ENCODE data around the gene TNFAIP6. TPM values are rescaled to one million over a fixed set of nuclear protein-coding genes. Genes with fewer than 3 reads are reported as not detected.
A peak's percentile ranks its signal among the peaks of the same experiment; 100 is the strongest.

TNFAIP6 gene
- total RNA-seq, 3 donors from 2014 or later: 2.6 to 12.5 (median 5.3) TPM

DNA sequence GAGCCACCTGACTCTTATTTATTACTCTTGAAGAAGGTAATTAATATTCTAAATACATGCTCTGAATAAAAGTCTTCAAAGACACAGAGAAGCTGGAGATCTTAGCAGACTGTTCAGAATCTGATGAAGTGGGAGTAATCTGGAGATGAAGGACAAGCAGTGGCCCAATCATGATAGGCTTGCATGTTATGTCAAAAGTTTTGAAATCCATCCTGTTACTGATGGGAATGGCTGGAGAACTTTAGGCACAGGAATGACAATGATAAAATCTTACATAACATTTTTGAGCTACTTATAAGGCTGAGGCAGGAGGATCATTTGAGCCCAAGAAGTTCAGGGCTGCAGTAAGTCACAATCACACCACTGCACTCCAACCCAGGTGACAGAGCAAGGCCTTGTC is 49.9 kb downstream of the TNFAIP6 start:
- intact Hi-C loops (cut with DNase I; ENCODE audit: low total_unique reads): no loop called here
- H3K4me3 ChIP-seq: no peak overlapping the region
- H3K27me3 ChIP-seq: no peaks in the 10 kb centered on the region
- H3K36me3 ChIP-seq: no peaks in the 10 kb centered on the region
- H3K9me3 ChIP-seq: no peaks in the 10 kb centered on the region
- no peak for TF ChIP-seq POLR2A (IDR thresholded peaks at IDR 0.05)
- no peak for TF ChIP-seq CTCF (IDR thresholded peaks at IDR 0.05)
- TF ChIP-seq POLR2AphosphoS5 (IDR thresholded peaks at IDR 0.05): no peak
- peaks cover 0 to 8% of the 10 kb centered on the region in 2 donors for H3K4me1 ChIP-seq
- no peak overlapping the region for H3K27ac ChIP-seq
- DNase-seq (ENCODE audit: low spot score in 2 of 2): no peak

DNA sequence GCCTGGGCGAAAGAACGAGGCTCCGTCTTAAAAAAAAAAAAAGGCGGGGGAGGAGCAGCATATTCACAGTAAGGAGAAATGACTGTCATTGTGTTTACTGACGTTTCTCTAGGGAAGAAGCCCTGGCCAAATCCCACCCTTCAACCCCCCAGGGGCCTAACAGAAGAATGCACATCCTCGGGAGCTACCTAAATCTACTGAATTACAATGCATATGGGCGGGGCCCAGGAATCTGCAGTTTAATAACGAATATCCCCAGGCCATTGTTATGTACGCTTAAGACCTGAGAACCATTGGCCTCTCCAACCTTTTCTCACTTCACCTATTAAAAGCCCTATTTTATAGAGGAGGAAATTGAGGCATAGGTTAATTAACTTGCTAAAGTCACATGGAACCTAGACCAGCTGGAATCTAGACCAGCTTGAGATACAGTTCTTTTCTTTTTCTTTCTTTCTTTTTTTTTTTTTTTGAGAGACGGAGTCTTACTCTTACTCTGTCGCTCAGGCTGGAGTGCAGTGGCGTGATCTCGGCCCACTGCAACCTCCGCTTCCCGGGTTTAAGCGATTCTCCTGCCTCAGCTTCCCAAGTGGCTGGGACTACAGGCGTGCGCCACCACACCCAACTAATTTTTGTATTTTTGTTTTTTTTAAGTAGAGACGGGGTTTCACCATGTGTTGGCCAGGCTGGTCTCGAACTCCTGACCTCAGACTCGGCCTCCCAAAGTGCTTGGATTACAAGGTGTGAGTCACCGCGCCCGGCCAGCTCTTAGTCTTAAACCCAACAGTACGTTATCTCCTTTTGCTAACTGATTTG is 51.6 kb downstream of the TNFAIP6 start:
- Histone ChIP-seq H3K27me3 (no peaks in the 10 kb centered on the region), H3K4me3 (peak overlapping the region; percentile 86 to 96 (median 94)), H3K27ac (peak overlapping the region; percentile 96 to 98), H3K4me1 (peaks cover 0 to 8% of the 10 kb centered on the region in 2 donors), H3K9me3 (no peaks in the 10 kb centered on the region), H3K36me3 (no peaks in the 10 kb centered on the region)
- DNase-seq (ENCODE audit: low spot score in 2 of 2): no peak
- TF ChIP-seq POLR2A (IDR thresholded peaks at IDR 0.05): no peak
- no peak for TF ChIP-seq CTCF (IDR thresholded peaks at IDR 0.05)
- no peak for TF ChIP-seq POLR2AphosphoS5 (IDR thresholded peaks at IDR 0.05)
- intact Hi-C loops (cut with DNase I; ENCODE audit: low total_unique reads): no loop called here

DNA sequence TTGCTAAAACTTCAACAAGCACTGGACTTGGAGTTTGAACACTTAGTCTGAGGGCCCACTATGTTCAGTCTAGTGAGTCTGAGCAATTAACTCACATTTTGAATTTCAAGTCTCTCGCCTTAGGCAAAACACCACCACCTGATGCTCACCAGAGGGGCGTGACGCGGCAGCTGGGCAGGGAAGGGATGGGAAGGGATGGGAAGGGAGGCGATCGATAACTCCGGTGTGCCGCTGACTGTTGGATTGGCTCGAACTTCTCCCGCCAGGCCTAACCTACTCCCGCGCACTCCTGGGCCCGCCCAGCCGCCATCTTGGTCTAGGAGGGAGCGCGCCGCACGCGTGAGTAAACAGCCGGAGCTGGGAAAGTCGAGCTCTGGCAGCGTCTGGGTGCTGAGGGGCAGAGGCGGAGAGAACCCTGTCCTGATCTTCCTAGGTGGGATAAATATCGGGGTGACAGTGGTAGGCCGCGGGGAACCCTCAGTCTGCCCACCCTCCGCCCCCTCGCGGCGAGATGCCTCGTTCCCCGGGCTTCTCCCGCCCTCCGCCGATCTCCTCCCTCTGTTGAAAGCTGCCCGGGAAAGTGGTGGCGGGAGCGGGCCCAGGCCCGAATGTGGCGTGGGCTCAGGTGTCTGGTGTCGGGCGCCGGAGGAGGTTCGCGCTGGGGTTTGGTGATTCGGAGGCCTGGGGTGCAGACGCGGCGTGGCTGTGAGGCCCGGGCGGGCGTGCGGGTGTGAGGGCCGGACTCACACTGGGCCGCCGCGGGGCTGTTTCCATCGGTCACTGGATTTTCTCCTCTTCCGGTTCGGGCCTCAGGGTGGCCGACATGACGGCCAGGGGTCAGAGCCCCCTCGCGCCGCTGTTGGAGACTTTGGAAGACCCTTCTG is 52.5 kb downstream of the TNFAIP6 start, which contains the start of gene RIF1:
Gene RIF1 (plus strand): TSS at position 302 of the 884 bp plus-strand sequence. CDS start 522 bp downstream, at position 824.
- Histone ChIP-seq H3K27ac (peak within 1 kb of the TSS; percentile 96 to 98), H3K4me1 (peaks cover 0 to 8% of the 10 kb centered on the region in 2 donors), H3K36me3 (no peaks in the 10 kb centered on the region), H3K4me3 (peak within 1 kb of the TSS; percentile 86 to 96 (median 94)), H3K9me3 (no peaks in the 10 kb centered on the region), H3K27me3 (no peaks in the 10 kb centered on the region)
- peak; percentile 79 to 86 for DNase-seq (ENCODE audit: low spot score in 2 of 2)
- intact Hi-C loops (cut with DNase I; ENCODE audit: low total_unique reads): no loop called here
- TF ChIP-seq POLR2A (IDR thresholded peaks at IDR 0.05) (peak; percentile 37), POLR2AphosphoS5 (IDR thresholded peaks at IDR 0.05) (peak; percentile 47 to 86 (median 84)), CTCF (IDR thresholded peaks at IDR 0.05) (peak; percentile 24 to 80 (median 80))

- peak overlapping the region; percentile 96 to 98 for H3K27ac ChIP-seq
- TF ChIP-seq POLR2A (IDR thresholded peaks at IDR 0.05) (no peak), POLR2AphosphoS5 (IDR thresholded peaks at IDR 0.05) (no peak), CTCF (IDR thresholded peaks at IDR 0.05) (no peak)
- peaks cover 0 to 8% of the 10 kb centered on the region in 2 donors for H3K4me1 ChIP-seq
- intact Hi-C loops (cut with DNase I; ENCODE audit: low total_unique reads): no loop called here
- peak overlapping the region; percentile 86 to 96 (median 94) for H3K4me3 ChIP-seq
- no peaks in the 10 kb centered on the region for H3K9me3 ChIP-seq
- H3K36me3 ChIP-seq: no peaks in the 10 kb centered on the region
- H3K27me3 ChIP-seq: no peaks in the 10 kb centered on the region
- DNase-seq (ENCODE audit: low spot score in 2 of 2): no peak
Observed at GRCh38 chr2:151410485-151410834, 53.1 kb downstream of the TNFAIP6 start.

Data from breast epithelium (tissue), 4 donors.